Measurements from ENCODE around the gene SPSB3.

- TF ChIP-seq, protein P1, sequence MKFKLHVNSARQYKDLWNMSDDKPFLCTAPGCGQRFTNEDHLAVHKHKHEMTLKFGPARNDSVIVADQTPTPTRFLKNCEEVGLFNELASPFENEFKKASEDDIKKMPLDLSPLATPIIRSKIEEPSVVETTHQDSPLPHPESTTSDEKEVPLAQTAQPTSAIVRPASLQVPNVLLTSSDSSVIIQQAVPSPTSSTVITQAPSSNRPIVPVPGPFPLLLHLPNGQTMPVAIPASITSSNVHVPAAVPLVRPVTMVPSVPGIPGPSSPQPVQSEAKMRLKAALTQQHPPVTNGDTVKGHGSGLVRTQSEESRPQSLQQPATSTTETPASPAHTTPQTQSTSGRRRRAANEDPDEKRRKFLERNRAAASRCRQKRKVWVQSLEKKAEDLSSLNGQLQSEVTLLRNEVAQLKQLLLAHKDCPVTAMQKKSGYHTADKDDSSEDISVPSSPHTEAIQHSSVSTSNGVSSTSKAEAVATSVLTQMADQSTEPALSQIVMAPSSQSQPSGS (tag by site-specific recombination; IDR thresholded peaks at IDR 0.05; ENCODE audit: low read depth) = no peak
- TF ChIP-seq CTCF (tag by site-specific recombination; IDR thresholded peaks at IDR 0.05) = no peak
- TF ChIP-seq ZNF510 (tag by site-specific recombination; IDR thresholded peaks at IDR 0.05; ENCODE audit: insufficient replicate concordance) = no peak
- no peak for TF ChIP-seq ZNF184 (tag by site-specific recombination; IDR thresholded peaks at IDR 0.05)
- no peak for TF ChIP-seq ZNF791 (tag by site-specific recombination; IDR thresholded peaks at IDR 0.05)
- TF ChIP-seq ZBTB8A (tag by site-specific recombination; IDR thresholded peaks at IDR 0.05) = no peak
- TF ChIP-seq ZNF350 (tag by site-specific recombination; IDR thresholded peaks at IDR 0.05) = no peak
- TF ChIP-seq ZNF544 (tag by site-specific recombination; IDR thresholded peaks at IDR 0.05) = no peak
Observed at GRCh38 chr16:1815461-1815860, 33.1 kb upstream of the SPSB3 start.
